Placental pericyte (primary cell): ENCODE measurements around the gene DNAH11. TPM values are rescaled to one million over a fixed set of nuclear protein-coding genes. Genes with fewer than 3 reads are reported as not detected.

Experiments used
- total RNA-seq: library from RNA; depleted of rRNA; stranded (reverse); fragments of >200 nt; gene quantifications from 2 replicates; pipeline ENCODE4 v1.2.3, GENCODE V29; 2012

DNAH11 gene
- under 0.01 TPM in 1 of 2 replicates, not detected in the other for total RNA-seq

GRCh38 chr7:21542891-21543527 is at the start of gene DNAH11:
TSS of gene DNAH11 (plus strand) at chr7:21543039. CDS start at chr7:21543246, 207 bp downstream.

DNA sequence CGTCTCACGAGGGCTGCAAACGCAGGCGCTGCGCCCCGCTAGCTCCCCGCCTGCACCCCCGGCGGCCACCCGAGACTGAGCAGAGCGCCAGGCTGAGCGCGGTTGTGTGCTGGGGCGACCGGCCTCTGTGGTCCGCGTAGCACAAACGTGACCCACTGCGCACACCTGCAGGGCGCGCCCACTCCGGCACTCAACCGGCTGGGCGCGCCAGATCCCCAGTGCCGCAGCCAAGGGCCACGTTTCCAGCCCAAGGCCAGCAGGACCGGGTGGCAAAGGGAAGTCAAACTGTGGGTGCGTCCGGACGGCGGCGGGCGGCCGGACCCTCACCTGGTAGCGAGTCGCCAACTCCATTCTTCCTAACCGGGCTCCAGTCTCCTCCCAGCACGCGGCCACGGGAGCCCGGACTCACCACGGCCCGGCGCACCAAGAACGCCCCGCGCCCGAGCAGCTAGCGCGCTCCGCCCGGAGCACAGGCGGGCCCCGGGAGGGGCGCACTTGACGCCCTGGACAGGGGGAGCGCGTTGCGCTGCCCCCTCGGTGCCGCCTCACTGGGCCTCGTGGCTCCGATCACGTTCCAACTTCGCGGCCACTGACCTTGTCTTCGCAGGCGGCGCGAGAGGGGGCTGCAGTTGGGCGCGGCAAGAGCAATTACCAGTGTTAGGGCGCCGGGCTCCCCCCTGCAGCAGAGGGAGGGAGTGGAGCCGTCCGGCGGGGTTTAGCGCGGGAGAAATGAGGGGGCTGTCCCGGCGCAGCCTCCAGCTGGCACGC is 402.8 kb downstream of the DNAH11 start, which contains the start of gene CDCA7L:
TSS of gene CDCA7L (minus strand) at position 446 of the 768 bp plus-strand sequence. CDS start at position 351, 95 bp downstream.

Other genes with a start within 250 kb of the DNAH11 start
- gene SP4, start 115.0 kb upstream of the DNAH11 start, total RNA-seq, result 6.0 and 6.3 TPM in 2 replicates